Heart left ventricle (tissue), 13 donors: ENCODE measurements around the gene DNAJA3.

Source experiments
- POLR2A ChIP-seq, 2 donors: fragments of 450-650 bp; IDR thresholded peaks; one replicate each; pipeline ENCODE4 v1.6.1; 2017; ENCODE audit warnings: antibody characterized with exemption in 2 of 2, mild to moderate bottlenecking in 2 of 2, moderate library complexity in 2 of 2
- TF ChIP-seq, protein P1 (sequence below), 12 donors: fragments of 200-600 bp; sonication (generic) in 4 of 12; IDR thresholded peaks; one replicate each; pipeline versions ENCODE4 v1.5.0 to v1.8.0; 2018 to 2022; ENCODE audit warnings: antibody characterized with exemption in 12 of 12, mild to moderate bottlenecking in 5 of 12
- donor health status: ischemic (EF 13 %, LVEDD 7.1; RV severe dilation, severe dysfunction).
- donor health status: DM: no; HTN: yes; CAD: no.
- donor health status: DM: no; HTN: no; CAD: no.
- donor health status: ischemic (EF 25% LVEDD 6.9; RV normal size, moderate dysfunction).
- donor health status: ischemic (EF 25% LVEDD 5.7; RV mildly dilated, moderate dysfunction).
- donor health status: ischemic (EF 35%, LVEDD 5.7; RV mildly dilated, moderate dysfunction).
- donor health status: nonischemic (EF 11% LVEDD 7.7; RV severe dilation, severe dysfunction).
- donor health status: DM: yes; HTN: yes; CAD: no.
- donor health status: PGD.
- donor health status: ischemic (EF 29% LVEDD 5.4; RV normal size, mild dysfunction).
- donor health status: nonischemic (EF 23%, LVEDD 6.1; RV moderate dilation, normal function).

DNA sequence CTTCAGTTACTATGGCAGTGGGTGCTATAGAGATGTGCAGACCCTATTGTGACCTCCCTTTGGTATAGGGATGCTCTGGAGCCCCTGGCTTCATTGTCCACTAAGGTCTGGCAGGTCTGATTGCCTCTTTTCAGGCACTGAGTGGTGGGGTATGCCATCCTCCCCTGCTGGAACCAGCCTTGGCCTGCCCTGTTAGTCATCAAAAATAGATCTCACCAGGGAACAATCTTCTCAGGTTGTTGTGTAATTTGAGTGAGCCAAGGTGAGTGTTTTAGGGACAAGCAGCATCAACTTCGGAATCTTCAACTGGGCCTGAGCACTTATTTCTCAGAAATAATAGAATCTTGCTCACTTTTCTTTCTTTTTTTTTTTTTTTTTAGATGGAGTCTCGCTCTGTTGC is 70.1 kb downstream of the DNAJA3 start:
- TF ChIP-seq, protein P1, sequence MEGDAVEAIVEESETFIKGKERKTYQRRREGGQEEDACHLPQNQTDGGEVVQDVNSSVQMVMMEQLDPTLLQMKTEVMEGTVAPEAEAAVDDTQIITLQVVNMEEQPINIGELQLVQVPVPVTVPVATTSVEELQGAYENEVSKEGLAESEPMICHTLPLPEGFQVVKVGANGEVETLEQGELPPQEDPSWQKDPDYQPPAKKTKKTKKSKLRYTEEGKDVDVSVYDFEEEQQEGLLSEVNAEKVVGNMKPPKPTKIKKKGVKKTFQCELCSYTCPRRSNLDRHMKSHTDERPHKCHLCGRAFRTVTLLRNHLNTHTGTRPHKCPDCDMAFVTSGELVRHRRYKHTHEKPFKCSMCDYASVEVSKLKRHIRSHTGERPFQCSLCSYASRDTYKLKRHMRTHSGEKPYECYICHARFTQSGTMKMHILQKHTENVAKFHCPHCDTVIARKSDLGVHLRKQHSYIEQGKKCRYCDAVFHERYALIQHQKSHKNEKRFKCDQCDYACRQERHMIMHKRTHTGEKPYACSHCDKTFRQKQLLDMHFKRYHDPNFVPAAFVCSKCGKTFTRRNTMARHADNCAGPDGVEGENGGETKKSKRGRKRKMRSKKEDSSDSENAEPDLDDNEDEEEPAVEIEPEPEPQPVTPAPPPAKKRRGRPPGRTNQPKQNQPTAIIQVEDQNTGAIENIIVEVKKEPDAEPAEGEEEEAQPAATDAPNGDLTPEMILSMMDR (IDR thresholded peaks at IDR 0.05) = no peak
- TF ChIP-seq POLR2A (IDR thresholded peaks at IDR 0.05) = no peak
